GM18502 (cell line): ENCODE measurements around the gene KATNAL2.

Experiments used
- ATAC-seq: cut with Tn5 transposase; IDR thresholded peaks from one replicate; pipeline ENCODE4 v1.9.1; 2021; ENCODE audit warnings: mild to moderate bottlenecking; ENCODE audit not compliant: unreplicated experiment, poor library complexity

KATNAL2 gene

GRCh38 chr18:47109720-47110119, 192.3 kb downstream of the KATNAL2 start:
- no peak for ATAC-seq

- no peak for ATAC-seq
Observed at GRCh38 chr18:47110492-47111274, 193.3 kb downstream of the KATNAL2 start.

- ATAC-seq, result no peak
Observed at GRCh38 chr18:47113796-47114540, 196.6 kb downstream of the KATNAL2 start.

GRCh38 chr18:47115205-47115604, 197.8 kb downstream of the KATNAL2 start:
- ATAC-seq, result no peak

GRCh38 chr18:47118981-47119380, 201.6 kb downstream of the KATNAL2 start:
- no peak for ATAC-seq

- peak; percentile 99 for ATAC-seq
Observed at GRCh38 chr18:47120428-47120827, 203.0 kb downstream of the KATNAL2 start.

GRCh38 chr18:47121146-47121545, 203.7 kb downstream of the KATNAL2 start:
- ATAC-seq, result no peak

- no peak for ATAC-seq
Observed at GRCh38 chr18:47141289-47141688, 223.9 kb downstream of the KATNAL2 start.

GRCh38 chr18:47143153-47143552, 225.8 kb downstream of the KATNAL2 start:
- no peak for ATAC-seq

- ATAC-seq, result no peak
Observed at GRCh38 chr18:47143899-47144485, 226.6 kb downstream of the KATNAL2 start.

- no peak for ATAC-seq
Observed at GRCh38 chr18:47146206-47146605, 228.8 kb downstream of the KATNAL2 start.

- ATAC-seq, result no peak
Observed at GRCh38 chr18:47149457-47150028, 232.1 kb downstream of the KATNAL2 start.

GRCh38 chr18:47150029-47150823, 232.8 kb downstream of the KATNAL2 start, which contains the start of gene HDHD2:
Gene HDHD2 (minus strand): TSS chr18:47150500. CDS start chr18:47136439, 14,061 bp downstream.
- ATAC-seq, result peak; percentile 91

- peak; percentile 8 for ATAC-seq
Observed at GRCh38 chr18:47150824-47151366, 233.5 kb downstream of the KATNAL2 start.

- no peak for ATAC-seq
Observed at GRCh38 chr18:47151439-47151838, 234.0 kb downstream of the KATNAL2 start.
